ENCODE measurements around the gene CCDC102B.
"Not testable (repeated sequence)": the region's sequence is repeated elsewhere in the genome, so short reads cannot be mapped to it uniquely, and the experiment has no call there.

The CCDC102B gene

DNA sequence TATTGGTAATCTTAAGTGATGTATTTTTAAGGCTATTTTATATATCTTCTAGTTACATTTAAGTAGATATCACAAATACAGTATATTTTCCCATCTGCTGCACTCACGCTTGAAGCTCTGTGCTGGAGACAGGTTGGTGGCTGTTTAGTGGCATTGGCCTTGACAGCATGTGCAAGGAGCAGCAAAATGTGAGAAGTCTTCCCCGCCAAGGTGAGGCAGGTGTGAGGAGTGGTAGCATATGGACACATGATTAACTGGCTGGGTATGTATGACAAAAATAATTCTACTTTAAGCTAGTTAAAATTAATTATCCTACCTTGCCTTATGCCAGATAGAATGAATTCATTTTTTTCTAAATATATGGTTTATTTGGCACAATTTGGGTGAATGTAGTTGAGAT is 117.2 kb downstream of the CCDC102B start:
- no peak for DNase-seq

- no peak for DNase-seq
Observed at GRCh38 chr18:68916734-68917133, 118.9 kb downstream of the CCDC102B start.

- no peak for DNase-seq
Observed at GRCh38 chr18:68918216-68918615, 120.3 kb downstream of the CCDC102B start.

GRCh38 chr18:68919900-68920299 is 122.0 kb downstream of the CCDC102B start:
- DNase-seq = no peak

GRCh38 chr18:68922392-68922791 is 124.5 kb downstream of the CCDC102B start:
- no peak for DNase-seq

- no peak for DNase-seq
Observed at GRCh38 chr18:68925268-68925667, 127.4 kb downstream of the CCDC102B start.

GRCh38 chr18:68928762-68929675 is 131.1 kb downstream of the CCDC102B start:
- no peak for DNase-seq

DNA sequence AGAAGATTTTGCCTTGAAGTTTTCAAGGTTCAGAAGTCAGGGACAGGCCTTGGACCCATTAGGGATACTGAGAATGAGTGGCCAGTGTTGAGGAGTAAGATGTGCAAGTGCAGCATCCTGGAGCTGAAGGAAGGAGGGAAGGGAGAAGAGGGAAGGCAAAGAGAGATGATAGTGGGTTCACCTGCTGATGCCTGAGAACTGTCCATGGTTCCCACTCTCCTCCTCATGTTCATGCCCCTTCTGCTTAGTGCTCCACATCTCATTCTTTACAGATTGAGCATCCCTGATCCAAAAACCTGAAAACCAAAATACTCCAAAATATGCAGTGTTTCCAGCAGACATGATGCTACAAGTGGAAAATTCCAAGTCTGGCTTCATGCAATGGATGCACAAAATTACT is 137.8 kb downstream of the CCDC102B start:
- no peak for DNase-seq

GRCh38 chr18:68937029-68937599 is 139.2 kb downstream of the CCDC102B start:
- no peak for DNase-seq

GRCh38 chr18:68940039-68940438 is 142.2 kb downstream of the CCDC102B start:
- no peak for DNase-seq

GRCh38 chr18:68940754-68941153 is 142.9 kb downstream of the CCDC102B start:
- DNase-seq = no peak

- no peak for DNase-seq
Observed at GRCh38 chr18:68942230-68942629, 144.3 kb downstream of the CCDC102B start.

DNA sequence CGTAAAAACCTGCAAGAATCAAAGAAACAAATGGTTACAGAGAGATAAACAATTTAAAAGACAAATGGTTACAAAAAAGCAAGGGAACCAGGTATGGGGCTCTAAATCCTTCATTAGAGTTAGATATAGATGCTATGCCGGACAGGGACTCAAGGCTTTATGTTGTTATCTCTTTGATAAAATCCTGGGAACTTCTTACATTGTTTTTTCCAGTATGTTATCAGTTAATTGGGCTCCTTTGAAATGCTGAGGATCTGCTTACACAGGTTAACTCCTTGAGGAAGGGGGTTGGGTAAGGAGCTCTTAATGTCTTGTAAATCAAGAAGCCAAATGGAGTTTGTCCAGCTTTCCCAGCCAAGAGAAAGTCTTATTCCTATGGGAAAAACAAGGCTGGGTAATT is 146.0 kb downstream of the CCDC102B start:
- DNase-seq = not testable (repeated sequence)

- no peak for DNase-seq
Observed at GRCh38 chr18:68944330-68944729, 146.4 kb downstream of the CCDC102B start.

DNA sequence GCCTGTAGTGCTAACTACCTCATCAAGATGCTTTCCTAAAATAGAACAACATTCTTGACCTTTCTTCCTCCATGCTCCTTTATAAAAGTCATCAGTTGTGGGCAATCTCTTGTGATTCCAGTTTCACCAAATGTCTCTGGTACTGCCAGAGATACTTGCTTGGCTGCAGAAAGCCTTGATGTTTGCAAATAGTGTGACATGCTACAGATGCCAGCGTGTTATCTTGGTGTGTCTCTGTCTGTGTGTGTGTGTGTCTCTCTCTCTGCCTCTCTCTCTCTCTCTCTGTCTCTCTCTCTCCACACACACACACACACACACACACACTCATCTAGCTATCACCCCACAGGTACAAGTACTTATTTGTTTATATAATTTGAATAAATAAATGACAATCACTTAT is 146.9 kb downstream of the CCDC102B start:
- no peak for DNase-seq

GRCh38 chr18:68948622-68949021 is 150.7 kb downstream of the CCDC102B start:
- DNase-seq = no peak

DNA sequence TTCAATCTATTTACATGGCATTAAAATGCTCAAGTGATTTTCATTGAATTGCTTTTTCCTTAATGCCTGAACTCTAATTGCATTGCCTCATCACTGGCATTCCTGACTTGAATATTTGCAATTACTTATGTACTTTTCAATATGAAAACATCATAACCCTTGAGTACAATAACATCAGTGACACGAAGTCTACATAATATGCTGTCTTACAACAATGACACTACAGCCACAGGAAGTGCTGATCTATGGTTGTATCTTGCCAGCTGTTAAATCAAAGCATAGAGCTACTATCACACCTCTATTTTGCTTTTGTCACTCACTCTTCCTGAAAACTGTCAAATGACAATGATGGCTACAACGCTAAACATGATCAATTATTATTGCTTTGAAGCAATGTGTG is 156.9 kb downstream of the CCDC102B start:
- no peak for DNase-seq

DNA sequence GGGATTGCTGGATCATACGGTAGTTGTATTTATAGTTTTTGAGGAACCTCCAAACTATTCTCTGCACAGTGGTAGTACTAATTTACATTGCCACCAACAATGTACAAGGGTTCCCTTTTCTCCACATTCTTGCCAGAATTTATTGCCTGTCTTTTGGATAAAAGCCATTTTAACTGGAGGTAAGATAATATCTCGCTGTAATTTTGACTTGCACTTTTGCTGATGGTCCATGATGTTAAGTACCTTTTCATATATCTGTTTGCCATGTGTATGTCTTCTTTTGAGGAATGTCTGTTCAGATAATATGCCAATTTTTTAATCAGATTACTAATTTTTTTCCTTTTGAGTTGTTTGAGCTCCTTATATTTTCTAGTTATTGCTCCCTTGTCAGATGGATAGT is 158.8 kb downstream of the CCDC102B start:
- DNase-seq = no peak

GRCh38 chr18:68960355-68960754 is 162.5 kb downstream of the CCDC102B start:
- no peak for DNase-seq

GRCh38 chr18:68962623-68963022 is 164.7 kb downstream of the CCDC102B start:
- DNase-seq = no peak

- no peak for DNase-seq
Observed at GRCh38 chr18:68965817-68966216, 167.9 kb downstream of the CCDC102B start.

DNA sequence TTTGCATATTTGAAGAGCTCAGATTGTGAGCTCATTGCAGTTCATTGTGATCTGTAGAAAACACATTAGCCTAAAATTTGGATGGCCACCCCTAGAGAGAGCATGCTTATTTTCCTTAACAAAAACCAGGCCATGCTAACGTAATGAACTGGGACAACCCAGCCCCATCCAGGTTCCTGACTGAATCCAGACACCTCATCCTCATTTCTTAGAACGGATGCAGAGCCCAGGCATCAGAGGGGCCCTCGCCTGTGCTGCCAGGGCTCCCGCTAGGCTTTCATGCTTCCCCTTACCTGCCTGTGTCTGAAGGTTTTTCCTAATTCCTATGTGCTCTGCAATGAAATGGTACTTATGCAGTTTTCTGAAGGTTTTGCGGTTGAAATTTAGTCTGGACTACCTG is 171.1 kb downstream of the CCDC102B start:
- no peak for DNase-seq

GRCh38 chr18:68972176-68972575 is 174.3 kb downstream of the CCDC102B start:
- DNase-seq = no peak

GRCh38 chr18:68979737-68980136 is 181.9 kb downstream of the CCDC102B start:
- DNase-seq = no peak

- no peak for DNase-seq
Observed at GRCh38 chr18:68983126-68983525, 185.2 kb downstream of the CCDC102B start.
